Suprapubic skin (tissue), 4 donors: ENCODE data around the gene GLOD4.
"Not testable (repeated sequence)": the region's sequence is repeated elsewhere in the genome, so short reads cannot be mapped to it uniquely, and the experiment has no call there.

Experiments used
- CTCF ChIP-seq, 2 donors: fragments of 200-600 bp in 1 of 2; fragments of 450-650 bp in 1 of 2; sonication (generic) in 1 of 2; IDR thresholded peaks; one replicate each; pipeline ENCODE4 v1.5.1; 2016 to 2019; ENCODE audit warnings: antibody characterized with exemption in 2 of 2, mild to moderate bottlenecking in 1 of 2, moderate library complexity in 1 of 2
- EP300 ChIP-seq: sonication (generic); formaldehyde crosslinking; IDR thresholded peaks from one replicate; pipeline ENCODE4 v1.6.1; 2017; ENCODE audit warnings: antibody characterized with exemption
- POLR2A ChIP-seq, 2 donors: fragments of 450-650 bp; IDR thresholded peaks; one replicate each; pipeline ENCODE4 v1.6.1; 2017; ENCODE audit warnings: antibody characterized with exemption in 2 of 2, mild to moderate bottlenecking in 2 of 2, moderate library complexity in 2 of 2
- POLR2AphosphoS5 ChIP-seq, 3 donors: sonication (generic); formaldehyde crosslinking; IDR thresholded peaks; one replicate each; pipeline ENCODE4 v1.6.1; 2017; ENCODE audit warnings: antibody characterized with exemption in 3 of 3

GRCh38 chr17:790874-791247 is 8.8 kb upstream of the GLOD4 start:
- not testable (repeated sequence) for TF ChIP-seq POLR2A (IDR thresholded peaks at IDR 0.05); CTCF (IDR thresholded peaks at IDR 0.05); EP300; POLR2AphosphoS5 (IDR thresholded peaks at IDR 0.05)
